Hematopoietic multipotent progenitor cell treated with erythropoietin and hydrocortisone succinate and interleukin-3 and kit ligand, for 6 days (in vitro differentiated cells): Measurements from ENCODE around the gene DYNAP.

Experiments
- DNase-seq: peaks from one replicate; pipeline ENCODE4 v3.0.0-alpha.2; 2015

DYNAP gene

DNA sequence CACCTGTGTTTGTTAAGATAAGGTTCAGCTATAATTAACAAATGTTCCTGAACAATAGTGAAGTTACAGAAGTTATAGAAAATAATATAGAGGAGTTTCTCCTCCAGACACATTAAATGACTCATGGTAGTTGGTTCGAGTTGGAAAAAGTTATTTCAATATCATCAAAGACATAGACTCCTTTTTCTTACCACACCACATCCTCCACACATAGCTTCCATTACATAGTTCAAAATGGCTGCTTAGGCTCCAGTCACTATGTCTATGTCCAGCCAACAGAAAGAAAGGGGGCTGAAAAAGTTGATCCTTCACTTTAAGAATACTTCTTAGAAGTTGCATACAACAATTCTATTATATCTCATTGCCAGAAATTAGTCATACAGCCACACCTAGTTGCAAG lies 50.7 kb downstream of the DYNAP start:
- DNase-seq = no peak

DNA sequence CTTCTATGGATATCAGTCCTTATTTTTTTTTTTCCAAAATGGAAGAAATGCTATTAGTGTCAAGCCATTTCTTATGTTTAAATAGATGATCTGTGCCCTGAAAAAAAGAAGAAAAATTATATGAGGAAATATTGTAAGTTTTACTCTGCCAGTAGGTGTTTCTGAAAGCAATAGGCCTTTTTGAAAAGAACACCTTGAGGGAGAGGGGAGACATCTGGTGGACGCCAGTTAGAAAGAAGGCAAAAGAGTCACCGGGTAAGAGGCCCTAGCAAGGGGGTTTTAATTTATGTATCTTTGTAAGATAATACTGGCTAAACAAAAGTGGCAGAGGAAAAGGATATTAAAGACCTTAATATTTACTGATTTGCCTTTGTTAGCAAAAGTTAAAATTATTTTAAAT lies 56.1 kb downstream of the DYNAP start:
- peak; percentile 38 for DNase-seq
